ENCODE results near the gene ZEB2. TPM values are rescaled to one million over a fixed set of nuclear protein-coding genes. Genes with fewer than 3 reads are reported as not detected.

The ZEB2 gene
- total RNA-seq, 5 donors from 2014 or later (not counting 1 experiment from before 2014, with no cell fraction given), result 8.9 to 106 (median 23.7) TPM

GRCh38 chr2:144429396-144430112 is 90.4 kb downstream of the ZEB2 start:
- Histone ChIP-seq H3K4me1 (ENCODE audit: control insufficient read depth in 1 of 2, extremely low read depth in 1 of 2, insufficient read depth in 2 of 2, low read length in 2 of 2) (no peaks in the 10 kb centered on the region), H3K27me3 (replicated peaks in 1 of 2; ENCODE audit: control insufficient read depth in 2 of 2, extremely low read depth in 1 of 2, insufficient read depth in 2 of 2, low read length in 1 of 2) (no peaks in the 10 kb centered on the region), H3K36me3 (ENCODE audit: control insufficient read depth in 2 of 2, extremely low read depth in 1 of 2, insufficient read depth in 1 of 2, low read length in 1 of 2) (no peaks in the 10 kb centered on the region), H3K27ac (ENCODE audit: low read length) (no peak overlapping the region), H3K4me3 (ENCODE audit: control insufficient read depth in 1 of 2, extremely low read depth in 1 of 2, low read length in 1 of 2) (no peak overlapping the region), H3K9me3 (no peaks in the 10 kb centered on the region)
- H3K4me3 Mint-ChIP-seq, result no peak overlapping the region
- ATAC-seq (replicated peaks in 1 of 4), result no peak
- H3K36me3 Mint-ChIP-seq, result no peaks in the 10 kb centered on the region
- 81% methylated on average over 3 of the region's 6 CpGs for WGBS (ENCODE audit: insufficient coverage)
- H3K27me3 Mint-ChIP-seq, result peaks cover 0 to 4% of the 10 kb centered on the region in 2 donors
- no peak overlapping the region for H3K27ac Mint-ChIP-seq
- no peaks in the 10 kb centered on the region for H3K9me3 Mint-ChIP-seq
- H3K4me1 Mint-ChIP-seq, result peaks cover 0 to 11% (median 0%) of the 10 kb centered on the region in 3 donors
- ChIA-PET POLR2A (interaction anchor here (0.5 to 0.6 kb wide), 4 partner anchors 30 to 430 kb away, joined by 3 to 5 read pairs (median 4); no protein-coding TSS in a partner anchor), CTCF (no interaction called here)
- DNase-seq, result no peak

GRCh38 chr2:144426981-144427479 is 92.9 kb downstream of the ZEB2 start:
- ATAC-seq (replicated peaks in 1 of 4), result no peak
- Histone ChIP-seq H3K36me3 (ENCODE audit: control insufficient read depth in 2 of 2, extremely low read depth in 1 of 2, insufficient read depth in 1 of 2, low read length in 1 of 2) (no peaks in the 10 kb centered on the region), H3K9me3 (no peaks in the 10 kb centered on the region), H3K4me3 (ENCODE audit: control insufficient read depth in 1 of 2, extremely low read depth in 1 of 2, low read length in 1 of 2) (no peak overlapping the region), H3K4me1 (ENCODE audit: control insufficient read depth in 1 of 2, extremely low read depth in 1 of 2, insufficient read depth in 2 of 2, low read length in 2 of 2) (no peaks in the 10 kb centered on the region), H3K27me3 (replicated peaks in 1 of 2; ENCODE audit: control insufficient read depth in 2 of 2, extremely low read depth in 1 of 2, insufficient read depth in 2 of 2, low read length in 1 of 2) (no peaks in the 10 kb centered on the region), H3K27ac (ENCODE audit: low read length) (no peak overlapping the region)
- POLR2A ChIA-PET, result no interaction called here
- H3K27ac Mint-ChIP-seq, result no peak overlapping the region
- no peaks in the 10 kb centered on the region for H3K9me3 Mint-ChIP-seq
- CTCF ChIA-PET, result no interaction called here
- H3K27me3 Mint-ChIP-seq, result peaks cover 0 to 6% of the 10 kb centered on the region in 2 donors
- H3K4me3 Mint-ChIP-seq, result no peak overlapping the region
- H3K36me3 Mint-ChIP-seq, result no peaks in the 10 kb centered on the region
- peaks cover 0 to 7% (median 0%) of the 10 kb centered on the region in 3 donors for H3K4me1 Mint-ChIP-seq
- WGBS (ENCODE audit: insufficient coverage), result 80% methylated on average over 1 of the region's 4 CpGs
- DNase-seq, result no peak

- no peaks in the 10 kb centered on the region for H3K27me3 ChIP-seq (replicated peaks in 1 of 2; ENCODE audit: control insufficient read depth in 2 of 2, extremely low read depth in 1 of 2, insufficient read depth in 2 of 2, low read length in 1 of 2)
- H3K9me3 Mint-ChIP-seq, result no peaks in the 10 kb centered on the region
- H3K4me3 Mint-ChIP-seq, result no peak overlapping the region
- no peaks in the 10 kb centered on the region for H3K4me1 ChIP-seq (ENCODE audit: control insufficient read depth in 1 of 2, extremely low read depth in 1 of 2, insufficient read depth in 2 of 2, low read length in 2 of 2)
- no peaks in the 10 kb centered on the region for H3K36me3 ChIP-seq (ENCODE audit: control insufficient read depth in 2 of 2, extremely low read depth in 1 of 2, insufficient read depth in 1 of 2, low read length in 1 of 2)
- no peaks in the 10 kb centered on the region for H3K36me3 Mint-ChIP-seq
- ATAC-seq (replicated peaks in 1 of 4) (no peak), DNase-seq (no peak)
- CTCF ChIA-PET, result interaction anchor here in 1 of 2 donors (0.7 kb wide), 1 partner anchor 84 kb away, joined by 3 read pairs; no protein-coding TSS in a partner anchor
- H3K27ac ChIP-seq (ENCODE audit: low read length), result no peak overlapping the region
- peaks cover 0 to 7% (median 0%) of the 10 kb centered on the region in 3 donors for H3K4me1 Mint-ChIP-seq
- POLR2A ChIA-PET, result no interaction called here
- WGBS (ENCODE audit: insufficient coverage), result no CpG with 5 or more reads among the region's 1 CpG
- no peak overlapping the region for H3K27ac Mint-ChIP-seq
- H3K27me3 Mint-ChIP-seq, result peaks cover 0 to 6% of the 10 kb centered on the region in 2 donors
- no peak overlapping the region for H3K4me3 ChIP-seq (ENCODE audit: control insufficient read depth in 1 of 2, extremely low read depth in 1 of 2, low read length in 1 of 2)
- no peaks in the 10 kb centered on the region for H3K9me3 ChIP-seq
Measured at GRCh38 chr2:144426355-144426754, 93.6 kb downstream of the ZEB2 start.

GRCh38 chr2:144424559-144425240 is 95.2 kb downstream of the ZEB2 start:
- DNase-seq (no peak), ATAC-seq (replicated peaks in 1 of 4) (no peak)
- H3K27ac Mint-ChIP-seq, result no peak overlapping the region
- H3K27me3 ChIP-seq (replicated peaks in 1 of 2; ENCODE audit: control insufficient read depth in 2 of 2, extremely low read depth in 1 of 2, insufficient read depth in 2 of 2, low read length in 1 of 2), result no peaks in the 10 kb centered on the region
- H3K4me1 ChIP-seq (ENCODE audit: control insufficient read depth in 1 of 2, extremely low read depth in 1 of 2, insufficient read depth in 2 of 2, low read length in 2 of 2), result no peaks in the 10 kb centered on the region
- peaks cover 0 to 7% (median 0%) of the 10 kb centered on the region in 3 donors for H3K4me1 Mint-ChIP-seq
- peaks cover 4% of the 10 kb centered on the region for H3K36me3 Mint-ChIP-seq
- no peak overlapping the region for H3K27ac ChIP-seq (ENCODE audit: low read length)
- no peak overlapping the region for H3K4me3 Mint-ChIP-seq
- no peaks in the 10 kb centered on the region for H3K9me3 ChIP-seq
- WGBS (ENCODE audit: insufficient coverage), result 55% methylated on average over 2 of the region's 4 CpGs
- H3K27me3 Mint-ChIP-seq, result peaks cover 0 to 6% of the 10 kb centered on the region in 2 donors
- no peak overlapping the region for H3K4me3 ChIP-seq (ENCODE audit: control insufficient read depth in 1 of 2, extremely low read depth in 1 of 2, low read length in 1 of 2)
- POLR2A ChIA-PET, result no interaction called here
- CTCF ChIA-PET, result no interaction called here
- peaks cover 0 to 3% of the 10 kb centered on the region in 2 donors for H3K36me3 ChIP-seq (ENCODE audit: control insufficient read depth in 2 of 2, extremely low read depth in 1 of 2, insufficient read depth in 1 of 2, low read length in 1 of 2)
- no peaks in the 10 kb centered on the region for H3K9me3 Mint-ChIP-seq

- Mint-ChIP-seq H3K4me1 (peaks cover 0 to 3% (median 0%) of the 10 kb centered on the region in 3 donors), H3K27me3 (peaks cover 0 to 2% of the 10 kb centered on the region in 2 donors), H3K36me3 (peaks cover 10% of the 10 kb centered on the region), H3K9me3 (no peaks in the 10 kb centered on the region), H3K27ac (no peak overlapping the region), H3K4me3 (no peak overlapping the region)
- ATAC-seq (replicated peaks in 1 of 4) (no peak), DNase-seq (no peak)
- H3K27me3 ChIP-seq (replicated peaks in 1 of 2; ENCODE audit: control insufficient read depth in 2 of 2, extremely low read depth in 1 of 2, insufficient read depth in 2 of 2, low read length in 1 of 2), result no peaks in the 10 kb centered on the region
- no peak overlapping the region for H3K4me3 ChIP-seq (ENCODE audit: control insufficient read depth in 1 of 2, extremely low read depth in 1 of 2, low read length in 1 of 2)
- ChIA-PET POLR2A (interaction anchor here (0.7 kb wide), 3 partner anchors 55 to 87 kb away, joined by 3 to 4 read pairs (median 3); no protein-coding TSS in a partner anchor), CTCF (interaction anchor here in 1 of 2 donors (0.6 to 0.7 kb wide), 3 partner anchors 9 to 1487 kb away, joined by 3 read pairs; no protein-coding TSS in a partner anchor)
- no peak overlapping the region for H3K27ac ChIP-seq (ENCODE audit: low read length)
- 71% methylated on average over 1 of the region's 1 CpG for WGBS (ENCODE audit: insufficient coverage)
- H3K4me1 ChIP-seq (ENCODE audit: control insufficient read depth in 1 of 2, extremely low read depth in 1 of 2, insufficient read depth in 2 of 2, low read length in 2 of 2), result no peaks in the 10 kb centered on the region
- no peaks in the 10 kb centered on the region for H3K9me3 ChIP-seq
- H3K36me3 ChIP-seq (ENCODE audit: control insufficient read depth in 2 of 2, extremely low read depth in 1 of 2, insufficient read depth in 1 of 2, low read length in 1 of 2), result peaks cover 0 to 3% of the 10 kb centered on the region in 2 donors
Measured at GRCh38 chr2:144421606-144422510, 98.1 kb downstream of the ZEB2 start.

GRCh38 chr2:144419218-144419617 is 100.7 kb downstream of the ZEB2 start:
- no CpG with 5 or more reads among the region's 3 CpGs for WGBS (ENCODE audit: insufficient coverage)
- CTCF ChIA-PET, result no interaction called here

More at GRCh38 chr2:144419218-144419617, 100.7 kb downstream of the ZEB2 start:
- Histone ChIP-seq H3K4me1 (ENCODE audit: control insufficient read depth in 1 of 2, extremely low read depth in 1 of 2, insufficient read depth in 2 of 2, low read length in 2 of 2) (peaks cover 0 to 3% of the 10 kb centered on the region in 2 experiments), H3K27me3 (replicated peaks in 1 of 2; ENCODE audit: control insufficient read depth in 2 of 2, extremely low read depth in 1 of 2, insufficient read depth in 2 of 2, low read length in 1 of 2) (no peaks in the 10 kb centered on the region), H3K4me3 (ENCODE audit: control insufficient read depth in 1 of 2, extremely low read depth in 1 of 2, low read length in 1 of 2) (no peak overlapping the region), H3K27ac (ENCODE audit: low read length) (no peak overlapping the region), H3K9me3 (no peaks in the 10 kb centered on the region), H3K36me3 (ENCODE audit: control insufficient read depth in 2 of 2, extremely low read depth in 1 of 2, insufficient read depth in 1 of 2, low read length in 1 of 2) (peaks cover 0 to 5% of the 10 kb centered on the region in 2 donors)
- DNase-seq (no peak), ATAC-seq (replicated peaks in 1 of 4) (no peak)
- Mint-ChIP-seq H3K27me3 (peaks cover 0 to 2% of the 10 kb centered on the region in 2 donors), H3K27ac (no peak overlapping the region), H3K4me3 (no peak overlapping the region), H3K4me1 (peaks cover 0 to 5% (median 3%) of the 10 kb centered on the region in 3 donors), H3K9me3 (no peaks in the 10 kb centered on the region), H3K36me3 (peaks cover 13% of the 10 kb centered on the region)
- POLR2A ChIA-PET, result no interaction called here

Measured in T-cell (primary cell).